SKM-1 (cell line): ENCODE results near the gene INTS13.
"Not testable (repeated sequence)": the region's sequence is repeated elsewhere in the genome, so short reads cannot be mapped to it uniquely, and the experiment has no call there.

Experiments used
- DNase-seq: peaks from one replicate; lab custom pipeline; 2025; ENCODE audit not compliant: unreplicated experiment; lab: John Stamatoyannopoulos, UW

Gene INTS13

DNA sequence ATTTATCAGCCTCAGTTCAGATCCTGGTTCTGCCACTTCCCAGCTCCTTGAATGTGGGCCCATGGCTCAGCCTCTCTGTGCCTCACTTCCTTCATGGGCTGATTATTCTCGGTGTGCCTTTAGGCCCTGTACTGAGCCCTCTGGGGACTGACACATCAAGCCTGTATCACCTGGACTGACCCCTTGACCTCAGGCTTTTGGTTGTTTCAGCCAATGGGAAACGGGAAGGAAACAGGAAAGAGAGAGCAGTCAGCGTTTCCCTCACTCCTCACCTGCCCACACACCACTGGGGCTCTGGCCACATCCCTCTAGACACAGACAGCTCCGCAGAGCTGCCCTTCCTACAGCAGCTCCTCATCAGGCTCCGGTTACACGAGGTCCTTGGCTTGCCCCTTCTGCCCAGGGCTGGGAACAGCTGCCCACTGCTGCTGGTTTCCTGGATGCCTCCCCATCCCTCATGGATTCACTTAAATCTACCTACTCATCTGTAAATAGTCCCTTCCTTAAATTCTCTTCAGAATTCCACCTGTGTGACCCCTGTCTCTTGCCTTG is 67.8 kb downstream of the INTS13 start:
- no peak for DNase-seq

DNA sequence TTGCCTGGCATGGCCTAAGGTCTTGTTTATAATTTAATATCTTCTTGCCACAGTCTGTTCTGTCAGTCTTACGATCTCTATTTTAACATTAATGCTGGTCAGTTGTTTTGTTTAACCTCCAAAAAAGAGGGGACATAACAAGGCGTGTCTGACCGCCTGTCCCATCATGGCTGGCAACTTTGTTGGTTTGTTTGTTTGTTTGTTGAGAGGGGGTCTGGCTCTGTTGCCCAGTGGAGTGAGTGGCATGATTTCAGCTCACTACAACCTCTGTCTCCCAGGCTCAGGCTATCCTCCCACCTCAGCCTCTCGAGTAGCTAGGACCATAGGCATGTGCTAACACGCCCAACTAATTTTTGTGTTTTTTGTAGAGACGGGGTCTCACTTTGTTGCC is 68.7 kb downstream of the INTS13 start:
- DNase-seq = no peak

DNA sequence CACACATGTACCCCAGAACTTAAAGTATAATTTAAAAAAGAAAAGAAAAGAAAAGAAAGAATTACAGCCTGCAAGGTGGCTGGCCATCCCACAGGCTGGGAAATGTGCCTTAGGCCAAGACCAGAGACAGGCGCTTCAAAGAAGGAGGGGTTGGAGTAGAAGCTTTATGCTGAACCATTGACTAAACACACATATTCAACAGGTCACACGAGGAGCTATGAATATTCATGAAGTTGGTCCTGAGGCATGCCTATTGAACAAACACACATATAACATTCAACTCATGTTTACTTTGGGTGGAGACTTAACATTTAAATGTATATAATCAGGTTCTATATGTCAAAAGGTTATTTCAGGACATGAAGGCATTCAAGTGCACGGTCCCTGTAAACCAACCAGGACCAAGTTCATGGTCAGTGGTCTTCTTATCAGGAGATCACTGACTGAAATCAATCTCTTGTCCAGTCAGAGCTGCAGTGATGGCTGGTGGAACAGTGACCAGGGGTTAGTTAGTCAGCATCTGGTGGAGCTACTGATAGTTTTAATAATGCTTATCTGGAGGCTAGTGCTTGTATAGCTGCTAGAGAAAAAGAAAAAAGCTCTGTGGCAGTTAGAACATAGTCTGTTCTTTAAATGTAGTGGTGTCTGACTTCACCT is 69.2 kb downstream of the INTS13 start:
- DNase-seq = no peak

DNA sequence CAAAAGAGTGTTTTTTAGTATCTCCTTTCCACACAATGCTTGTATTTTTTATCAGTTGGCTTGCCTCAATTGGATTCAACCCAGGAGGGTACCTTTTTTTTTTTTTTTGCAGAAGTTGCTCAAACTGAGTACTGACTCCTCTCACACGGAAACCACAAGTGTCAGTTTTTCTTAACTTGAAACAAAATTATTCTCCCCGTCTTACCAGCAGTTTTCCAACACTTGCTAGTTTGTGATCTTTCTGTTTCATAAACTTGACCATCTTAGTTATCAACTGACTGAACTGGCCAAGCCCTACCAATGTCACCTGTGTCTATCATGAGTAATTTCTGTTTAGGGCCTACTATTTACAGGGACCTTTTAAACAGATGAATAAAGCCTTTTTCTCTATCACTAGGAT is 70.7 kb downstream of the INTS13 start:
- no peak for DNase-seq

DNA sequence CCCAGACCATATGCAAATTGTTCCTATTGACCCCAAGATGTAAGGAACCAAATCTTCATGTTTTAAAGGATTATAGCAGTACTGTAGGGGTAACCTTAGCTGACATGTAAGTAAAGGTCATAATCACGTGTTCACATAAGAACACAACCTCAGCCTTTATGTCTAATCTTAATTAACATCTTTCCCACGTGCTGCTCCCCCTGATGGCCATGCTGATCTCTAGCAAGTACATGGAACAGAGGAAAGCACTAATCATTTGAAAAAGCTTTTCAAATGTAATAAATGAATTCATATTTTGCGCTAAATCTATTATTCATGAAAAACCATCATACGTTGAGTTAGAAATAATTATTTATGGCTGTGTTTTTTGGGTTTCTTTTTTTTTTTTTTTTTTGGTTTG is 74.3 kb downstream of the INTS13 start:
- no peak for DNase-seq

DNA sequence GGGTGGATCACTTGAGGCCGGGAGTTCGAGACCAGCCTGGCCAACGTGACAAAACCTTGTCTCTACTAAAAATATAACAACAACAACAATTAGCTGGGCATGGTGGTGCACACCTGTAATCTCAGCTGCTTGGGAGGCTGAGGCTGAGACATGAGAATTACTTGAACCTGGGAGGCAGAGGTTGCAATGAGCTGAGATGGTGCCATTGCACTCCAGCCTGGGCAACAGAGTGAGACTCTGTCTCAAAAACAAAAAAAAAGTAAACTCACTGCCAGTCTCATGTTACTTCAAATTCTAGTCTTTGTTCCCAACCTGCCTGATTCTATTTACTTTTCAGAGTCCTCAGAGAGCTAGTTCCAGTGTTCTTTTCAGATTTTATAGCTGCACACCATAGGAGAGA is 75.0 kb downstream of the INTS13 start:
- not testable (repeated sequence) for DNase-seq

DNA sequence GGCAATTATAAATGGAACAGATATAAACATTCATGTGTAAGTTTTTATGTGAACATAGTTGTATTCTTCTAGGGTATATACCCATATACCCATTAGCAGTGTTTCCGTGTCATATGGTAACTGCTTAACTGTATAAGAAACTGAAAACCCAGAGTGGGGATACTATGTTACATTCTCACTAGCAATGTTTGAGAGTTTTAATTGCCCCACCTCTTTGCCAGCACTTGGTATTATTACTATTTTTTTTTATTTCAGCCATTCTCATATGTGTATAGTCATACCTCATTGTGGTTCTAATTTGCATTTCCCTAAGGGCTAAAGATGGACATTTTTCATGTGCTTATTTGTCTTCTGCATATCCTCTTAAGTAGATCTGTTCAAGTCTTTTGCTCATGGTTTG is 76.1 kb downstream of the INTS13 start:
- DNase-seq = no peak

DNA sequence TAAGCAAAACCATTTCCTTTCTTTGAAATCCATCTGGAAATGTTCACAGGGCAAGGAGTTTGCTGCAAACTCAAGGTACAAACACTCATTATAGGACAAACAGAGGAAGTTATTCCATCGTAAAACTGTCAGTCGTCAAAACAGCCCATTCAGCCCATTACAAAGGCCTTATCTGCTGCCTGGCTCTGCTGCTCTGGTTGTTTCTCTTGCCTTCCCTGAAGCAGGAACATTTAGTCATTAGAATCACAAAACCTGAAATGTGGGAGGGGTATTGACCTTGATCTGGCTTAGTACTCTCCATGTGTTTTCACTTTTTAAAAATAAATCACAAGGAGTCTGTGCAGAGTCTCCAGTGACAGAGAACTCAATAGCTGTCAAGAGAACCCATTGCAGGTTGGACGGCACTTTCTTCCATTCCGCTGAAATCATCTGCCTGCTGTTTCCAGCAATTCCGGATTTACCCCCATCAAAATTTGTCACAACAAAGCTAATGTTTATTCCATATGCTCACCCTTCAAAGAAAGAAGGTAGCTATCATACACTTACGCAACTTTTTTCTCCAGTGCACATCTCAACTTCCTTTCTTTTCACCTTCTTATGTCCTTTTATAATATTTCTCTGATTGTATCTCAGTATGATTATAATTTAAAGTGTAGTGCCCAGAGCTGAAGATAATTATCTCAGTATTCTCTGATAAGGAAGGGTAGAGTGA is 80.2 kb downstream of the INTS13 start:
- DNase-seq = no peak

DNA sequence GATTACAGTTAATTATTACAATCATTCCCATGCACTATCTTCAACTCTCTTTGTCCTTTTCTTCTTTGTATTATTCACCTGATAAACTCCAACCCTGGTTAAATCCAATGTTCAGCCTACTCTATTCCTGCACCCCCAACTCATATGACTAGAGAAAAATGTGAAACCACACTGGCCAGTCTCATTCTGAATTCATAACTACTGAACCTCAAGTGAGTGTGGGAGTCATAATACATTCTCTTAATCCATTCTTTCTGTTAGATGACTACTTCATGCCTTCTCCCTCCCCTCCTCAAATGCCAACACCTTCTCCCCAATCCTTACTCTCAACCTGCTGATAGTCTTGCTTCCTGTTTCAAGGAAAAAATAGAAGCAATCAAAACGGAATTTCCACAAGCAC is 82.4 kb downstream of the INTS13 start:
- no peak for DNase-seq
